Ovary (tissue), 9 donors: ENCODE data around the gene RAD21L1. TPM values are rescaled to one million over a fixed set of nuclear protein-coding genes. Genes with fewer than 3 reads are reported as not detected.

Source experiments
- DNase-seq, 5 donors: peaks; one replicate each; pipeline ENCODE4 v3.0.0-alpha.2; 2019 to 2020
- H3K27ac ChIP-seq, 2 donors: fragments of 200-600 bp; one replicate each; pipeline versions ENCODE4 v1.5.1 to v1.8.0; 2019 to 2022
- H3K27me3 ChIP-seq: fragments of 200-600 bp; one replicate; pipeline ENCODE4 v1.8.0; 2022
- H3K36me3 ChIP-seq: fragments of 200-600 bp; sonication (generic); one replicate; pipeline ENCODE4 v1.5.1; 2019
- H3K4me1 ChIP-seq: one replicate; pipeline ENCODE4 v1.8.1; 2013; ENCODE audit warnings: mild to moderate bottlenecking, moderate library complexity; ENCODE audit not compliant: insufficient read depth
- H3K4me3 ChIP-seq: fragments of 200-600 bp; sonication (generic); one replicate; pipeline ENCODE4 v1.5.1; 2017
- H3K9me3 ChIP-seq, 2 donors: fragments of 200-600 bp in 1 of 2; sonication (generic) in 1 of 2; one replicate each; pipeline versions ENCODE4 v1.5.1 to v1.8.1; 2013 to 2019; ENCODE audit warnings: mild to moderate bottlenecking in 1 of 2, moderate library complexity in 1 of 2
- EP300 ChIP-seq: sonication (generic); formaldehyde crosslinking; IDR thresholded peaks from one replicate; pipeline ENCODE4 v1.6.1; 2017; ENCODE audit warnings: antibody characterized with exemption
- POLR2A ChIP-seq: fragments of 450-650 bp; IDR thresholded peaks from one replicate; pipeline ENCODE4 v1.6.1; 2017; ENCODE audit warnings: antibody characterized with exemption, mild to moderate bottlenecking, moderate library complexity
- WGBS, 3 donors: extraction: QIAGEN DNeasy Blood & Tissue Kit in 1 of 3; methylation state at CpG; one replicate each; pipeline versions ENCODE4 v1.1.5 to v1.1.7; 2013 to 2017; 5-methylcytosine and 5-hydroxymethylcytosine counted together
- intact Hi-C, 4 donors: fragments of 100-400 bp; cut with DNase I; formaldehyde crosslinking; loops; one replicate each; pipeline versions ENCODE4 v1.11.0 to v1.15.1; 2022 to 2023
- polyA plus RNA-seq, 2 donors: library from polyadenylated mRNA; stranded (reverse); fragments of 200-250 nt in 1 of 2; fragments of 350-450 nt in 1 of 2; fragmentation: Illumina TruSeq in 1 of 2; extraction: RNeasy Lipid Tissue Mini Kit (QIAGEN cat#74804) in 1 of 2; gene quantifications; one replicate each; pipeline ENCODE4 v1.2.3, GENCODE V29; 2013 to 2014
- total RNA-seq, 7 donors: library from RNA; depleted of rRNA in 2 of 7; stranded (reverse); fragments of >200 nt in 2 of 7; fragmentation: NEBNext Ultra II Directional in 3 of 7; extraction: Animal tissue kit (Norgen Biotek cat#: 25700) in 3 of 7; gene quantifications; one replicate each; pipeline versions ENCODE4 v1.1.0 to v1.2.4, GENCODE V29; 2016 to 2023
- TF ChIP-seq, protein P1 (sequence below), 3 donors: fragments of 450-650 bp in 2 of 3; fragments of 200-600 bp in 1 of 3; IDR thresholded peaks; one replicate each; pipeline versions ENCODE4 v1.5.1 to v1.8.0; 2016 to 2022; ENCODE audit warnings: antibody characterized with exemption in 3 of 3, mild to moderate bottlenecking in 1 of 3
- donor health status: DM: no; HTN: no; CAD: no; lungs with moderate emphysema.
- donor health status: DM: no; HTN: no; CAD: no.
- donor health status: Bipolar disorder and iron deficiency.
- donor health status: DM: yes; HTN: yes; CAD: no.
- donor health status: DM: no; HTN: no; CAD: no.
- donor health status: DM: yes; HTN: yes; CAD: no.

The RAD21L1 gene
- total and polyA plus RNA-seq, 9 donors, result not detected

DNA sequence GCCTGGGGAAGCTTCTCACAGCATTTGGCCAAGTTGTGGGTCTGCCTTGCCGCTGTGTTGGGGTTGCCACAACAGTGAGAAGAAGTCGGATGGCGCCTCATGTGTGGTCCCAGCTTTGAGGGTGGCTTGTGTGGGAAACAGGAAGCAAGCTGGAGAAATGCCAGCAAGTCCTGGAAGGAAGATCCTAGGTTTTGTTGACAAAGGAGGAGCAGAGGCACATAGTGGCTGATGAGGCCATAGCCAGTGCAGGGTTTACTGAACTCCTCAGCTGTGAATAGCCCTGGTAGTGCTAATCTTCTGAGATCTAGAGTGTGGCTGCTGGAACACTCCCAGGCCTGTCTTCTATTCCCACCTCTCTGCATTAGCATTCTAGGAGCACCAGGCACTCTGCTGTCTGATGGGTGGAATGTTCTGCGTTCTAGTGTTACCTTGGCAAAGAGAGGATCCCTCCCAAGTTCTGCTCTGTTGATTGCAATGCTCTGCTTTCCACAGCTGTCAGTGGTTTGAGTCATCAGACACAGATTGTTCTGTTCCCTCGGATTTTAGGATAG, 65.4 kb downstream of the RAD21L1 start:
- TF ChIP-seq POLR2A (no peak), EP300 (no peak)
- TF ChIP-seq, protein P1, sequence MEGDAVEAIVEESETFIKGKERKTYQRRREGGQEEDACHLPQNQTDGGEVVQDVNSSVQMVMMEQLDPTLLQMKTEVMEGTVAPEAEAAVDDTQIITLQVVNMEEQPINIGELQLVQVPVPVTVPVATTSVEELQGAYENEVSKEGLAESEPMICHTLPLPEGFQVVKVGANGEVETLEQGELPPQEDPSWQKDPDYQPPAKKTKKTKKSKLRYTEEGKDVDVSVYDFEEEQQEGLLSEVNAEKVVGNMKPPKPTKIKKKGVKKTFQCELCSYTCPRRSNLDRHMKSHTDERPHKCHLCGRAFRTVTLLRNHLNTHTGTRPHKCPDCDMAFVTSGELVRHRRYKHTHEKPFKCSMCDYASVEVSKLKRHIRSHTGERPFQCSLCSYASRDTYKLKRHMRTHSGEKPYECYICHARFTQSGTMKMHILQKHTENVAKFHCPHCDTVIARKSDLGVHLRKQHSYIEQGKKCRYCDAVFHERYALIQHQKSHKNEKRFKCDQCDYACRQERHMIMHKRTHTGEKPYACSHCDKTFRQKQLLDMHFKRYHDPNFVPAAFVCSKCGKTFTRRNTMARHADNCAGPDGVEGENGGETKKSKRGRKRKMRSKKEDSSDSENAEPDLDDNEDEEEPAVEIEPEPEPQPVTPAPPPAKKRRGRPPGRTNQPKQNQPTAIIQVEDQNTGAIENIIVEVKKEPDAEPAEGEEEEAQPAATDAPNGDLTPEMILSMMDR (IDR thresholded peaks at IDR 0.05), result no peak
- Histone ChIP-seq H3K9me3 (no peaks in the 10 kb centered on the region), H3K4me3 (no peak overlapping the region), H3K27me3 (no peaks in the 10 kb centered on the region), H3K27ac (no peak overlapping the region), H3K36me3 (no peaks in the 10 kb centered on the region), H3K4me1 (no peaks in the 10 kb centered on the region)
- intact Hi-C loops, result no loop called here
- DNase-seq, result no peak
- 40 to 45% (median 40%) methylated on average over 5 of the region's 5 CpGs for WGBS, 3 donors

DNA sequence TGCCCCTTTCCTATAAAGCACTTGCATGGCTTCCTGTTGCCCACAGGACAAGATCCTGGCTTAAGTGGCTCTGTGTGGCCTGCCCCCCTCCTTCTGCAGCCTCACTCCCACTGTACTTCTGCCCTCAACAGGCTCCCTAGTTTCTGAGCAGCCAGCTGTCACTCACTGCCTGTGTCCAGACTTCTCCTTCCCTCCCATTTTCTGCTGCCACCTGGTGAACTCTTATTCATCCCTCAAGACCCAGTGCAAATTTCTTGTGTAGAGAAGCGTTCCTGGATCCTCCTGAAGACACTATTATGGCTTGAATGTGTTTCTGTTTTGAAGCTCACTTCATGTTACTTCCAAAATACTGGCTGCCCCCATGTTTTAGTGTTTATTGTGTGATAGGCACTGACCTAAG, 66.8 kb downstream of the RAD21L1 start:
- intact Hi-C loops, result no loop called here
- no peak overlapping the region for H3K27ac ChIP-seq
- H3K4me3 ChIP-seq, result no peak overlapping the region
- 84 to 91% (median 87%) methylated on average over 1 of the region's 1 CpG for WGBS, 3 donors
- no peaks in the 10 kb centered on the region for H3K9me3 ChIP-seq
- TF ChIP-seq POLR2A (no peak), EP300 (no peak)
- TF ChIP-seq, protein P1 (IDR thresholded peaks at IDR 0.05), result no peak
- H3K27me3 ChIP-seq, result no peaks in the 10 kb centered on the region
- H3K4me1 ChIP-seq, result no peaks in the 10 kb centered on the region
- DNase-seq, result no peak
- no peaks in the 10 kb centered on the region for H3K36me3 ChIP-seq

DNA sequence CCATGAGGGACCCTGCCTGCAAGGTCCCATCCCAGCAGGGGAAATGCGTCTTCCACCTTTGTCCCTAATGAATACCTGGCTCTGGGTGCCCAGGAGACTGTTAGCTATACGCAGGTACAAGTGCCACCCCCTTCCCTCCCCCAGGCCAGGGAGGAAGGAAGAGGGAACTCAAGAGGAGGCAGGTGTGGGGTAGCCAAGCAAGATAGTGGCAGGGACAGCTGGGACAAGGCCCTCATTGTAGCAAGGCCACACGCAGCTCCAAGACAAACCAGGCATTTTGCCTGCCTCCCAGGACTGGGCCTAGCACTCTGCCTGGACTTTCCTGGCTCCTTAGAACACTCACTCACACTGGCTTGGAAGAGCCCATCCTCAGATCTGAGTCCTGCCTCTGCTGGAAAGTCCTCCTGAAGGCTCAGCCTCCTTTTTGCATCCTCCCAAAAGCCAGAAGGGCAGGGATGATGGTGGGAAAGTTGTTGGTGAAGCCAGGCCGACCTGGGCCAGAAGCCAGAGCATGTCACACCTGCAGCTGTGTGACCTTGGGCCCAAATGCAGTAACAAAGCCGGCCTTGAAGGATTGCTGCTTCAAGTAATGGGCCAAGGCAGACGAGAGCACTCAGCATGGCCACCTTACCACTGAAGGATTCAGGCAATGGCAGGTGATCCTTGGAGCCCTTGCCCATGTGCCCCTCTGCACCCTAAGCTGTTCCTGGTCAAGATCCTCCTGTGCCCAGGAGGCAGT, 68.0 kb downstream of the RAD21L1 start:
- Histone ChIP-seq H3K27ac (no peak overlapping the region), H3K27me3 (no peaks in the 10 kb centered on the region), H3K4me3 (no peak overlapping the region), H3K36me3 (no peaks in the 10 kb centered on the region), H3K4me1 (no peaks in the 10 kb centered on the region), H3K9me3 (no peaks in the 10 kb centered on the region)
- no peak for TF ChIP-seq EP300
- TF ChIP-seq, protein P1 (IDR thresholded peaks at IDR 0.05), result no peak
- no peak for TF ChIP-seq POLR2A
- WGBS, 3 donors, result 61 to 85% (median 65%) methylated on average over 6 of the region's 6 CpGs
- intact Hi-C loops, result no loop called here
- no peak for DNase-seq

DNA sequence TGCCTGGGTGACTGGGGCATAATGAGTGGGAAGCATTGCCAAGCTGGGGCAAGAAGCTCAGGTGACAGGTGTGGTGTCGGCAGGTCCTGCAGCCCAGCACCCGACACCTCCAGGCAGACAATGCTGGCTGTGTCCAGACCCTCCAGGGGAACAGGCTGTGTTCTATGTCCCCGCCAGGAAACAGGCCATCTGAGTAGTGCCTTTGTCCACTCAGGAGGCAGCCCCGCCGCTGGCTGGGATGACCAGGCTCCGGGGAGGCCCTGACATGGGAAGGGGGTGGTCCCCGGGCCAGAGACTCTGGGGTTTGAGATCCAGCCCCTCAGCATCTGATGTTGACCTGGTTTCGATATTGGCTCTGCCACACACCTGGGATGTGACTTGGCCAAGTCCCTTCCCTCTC, 68.7 kb downstream of the RAD21L1 start:
- TF ChIP-seq, protein P1 (IDR thresholded peaks at IDR 0.05), result no peak
- H3K9me3 ChIP-seq, result no peaks in the 10 kb centered on the region
- no peaks in the 10 kb centered on the region for H3K4me1 ChIP-seq
- no peak for DNase-seq
- H3K36me3 ChIP-seq, result no peaks in the 10 kb centered on the region
- intact Hi-C loops, result no loop called here
- H3K4me3 ChIP-seq, result no peak overlapping the region
- no peak overlapping the region for H3K27ac ChIP-seq
- H3K27me3 ChIP-seq, result no peaks in the 10 kb centered on the region
- WGBS, 3 donors, result 95 to 98% (median 96%) methylated on average over 8 of the region's 8 CpGs
